22Rv1 (cell line): Measurements from ENCODE around the gene CLEC4F.

Experiments used
- ZFX ChIP-seq: fragments of 450-650 bp; IDR thresholded peaks from 2 replicates; pipeline ENCODE4 v1.6.1; 2017; ENCODE audit warnings: antibody characterized with exemption, borderline replicate concordance
- TF ChIP-seq, protein P1 (sequence below): fragments of 450-650 bp; IDR thresholded peaks from 2 replicates; pipeline ENCODE4 v1.5.1; 2017; ENCODE audit warnings: mild to moderate bottlenecking

DNA sequence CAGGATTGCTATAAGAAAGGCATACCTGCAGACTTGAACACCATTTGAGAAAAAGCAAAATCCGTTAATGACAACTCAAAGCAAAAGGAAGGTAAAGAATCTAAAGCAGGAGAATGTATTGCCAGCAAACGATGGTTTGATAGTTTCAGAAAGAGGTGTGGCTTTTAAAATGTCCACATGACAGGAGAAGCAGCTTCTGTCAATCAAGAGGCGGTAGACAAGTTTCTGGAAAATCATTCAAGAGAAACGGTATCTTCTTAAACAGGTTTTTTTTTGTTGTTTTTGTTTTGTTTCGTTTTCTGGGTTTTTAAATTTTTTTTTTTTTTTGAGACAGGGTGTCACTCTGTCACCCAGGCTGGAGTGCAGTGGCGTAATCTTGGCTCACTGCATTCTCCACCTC is 13.8 kb downstream of the CLEC4F start:
- TF ChIP-seq, protein P1, sequence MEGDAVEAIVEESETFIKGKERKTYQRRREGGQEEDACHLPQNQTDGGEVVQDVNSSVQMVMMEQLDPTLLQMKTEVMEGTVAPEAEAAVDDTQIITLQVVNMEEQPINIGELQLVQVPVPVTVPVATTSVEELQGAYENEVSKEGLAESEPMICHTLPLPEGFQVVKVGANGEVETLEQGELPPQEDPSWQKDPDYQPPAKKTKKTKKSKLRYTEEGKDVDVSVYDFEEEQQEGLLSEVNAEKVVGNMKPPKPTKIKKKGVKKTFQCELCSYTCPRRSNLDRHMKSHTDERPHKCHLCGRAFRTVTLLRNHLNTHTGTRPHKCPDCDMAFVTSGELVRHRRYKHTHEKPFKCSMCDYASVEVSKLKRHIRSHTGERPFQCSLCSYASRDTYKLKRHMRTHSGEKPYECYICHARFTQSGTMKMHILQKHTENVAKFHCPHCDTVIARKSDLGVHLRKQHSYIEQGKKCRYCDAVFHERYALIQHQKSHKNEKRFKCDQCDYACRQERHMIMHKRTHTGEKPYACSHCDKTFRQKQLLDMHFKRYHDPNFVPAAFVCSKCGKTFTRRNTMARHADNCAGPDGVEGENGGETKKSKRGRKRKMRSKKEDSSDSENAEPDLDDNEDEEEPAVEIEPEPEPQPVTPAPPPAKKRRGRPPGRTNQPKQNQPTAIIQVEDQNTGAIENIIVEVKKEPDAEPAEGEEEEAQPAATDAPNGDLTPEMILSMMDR: no peak
- no peak for TF ChIP-seq ZFX
